ENCODE results near the gene IFIT1B. TPM values are rescaled to one million over a fixed set of nuclear protein-coding genes. Genes with fewer than 3 reads are reported as not detected.

The IFIT1B gene
- total and polyA plus RNA-seq, 2 of the 8 experiments (the other 6 are each of a cell fraction or from before 2014, with no cell fraction given) = not detected

DNA sequence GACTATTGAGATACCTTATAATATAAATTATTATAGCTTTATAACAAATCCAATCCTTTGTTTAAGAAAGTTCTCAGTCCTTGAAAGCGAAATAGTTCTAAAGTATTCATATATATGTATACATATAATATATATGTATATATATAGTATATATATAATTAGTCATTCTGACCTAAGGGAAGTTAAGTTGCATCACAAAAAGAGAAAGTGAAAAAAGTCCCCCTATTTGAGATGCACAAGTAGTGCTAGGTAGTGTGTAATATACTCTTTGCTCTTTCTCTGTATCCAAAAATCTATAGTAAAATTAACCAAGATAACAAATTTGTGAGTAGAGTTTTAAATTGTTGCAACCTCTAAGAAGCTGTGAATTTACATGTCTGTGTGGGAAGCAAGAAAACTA, 13.3 kb upstream of the IFIT1B start:
- no peak overlapping the region for H4K91ac ChIP-seq (replicated peaks; ENCODE audit: insufficient read length, low read length)
- no peaks in the 10 kb centered on the region for H3K27me3 ChIP-seq (replicated peaks in 1 of 4; ENCODE audit: control insufficient read depth in 3 of 4, extremely low read depth in 1 of 4, insufficient read depth in 3 of 4, low read length in 3 of 4)
- no peak overlapping the region for H4K5ac ChIP-seq (ENCODE audit: insufficient read length, low read depth, low read length)
- no peak overlapping the region for H2AFZ ChIP-seq (ENCODE audit: low read length)
- no peak overlapping the region for H2BK5ac ChIP-seq (ENCODE audit: low read depth, low read length)
- no peak overlapping the region for H2BK12ac ChIP-seq (ENCODE audit: low read depth, low read length)
- DNase-seq (ENCODE audit: low read depth in 1 of 2, low spot score in 2 of 2) = no peak
- H3K4me2 ChIP-seq (ENCODE audit: insufficient read depth in 1 of 2, low read depth in 2 of 2, low read length in 2 of 2) = no peak overlapping the region
- no peaks in the 10 kb centered on the region for H3K79me2 ChIP-seq (ENCODE audit: control insufficient read depth in 1 of 2, insufficient read depth in 2 of 2, low read length in 2 of 2)
- H4K20me1 ChIP-seq (replicated peaks in 1 of 2; ENCODE audit: control insufficient read depth in 1 of 2, insufficient read depth in 2 of 2, low read length in 2 of 2) = no peaks in the 10 kb centered on the region
- no peaks in the 10 kb centered on the region for H3K9me3 ChIP-seq (ENCODE audit: insufficient read depth in 2 of 2, low read depth in 1 of 2, low read length in 1 of 2)
- H2AK5ac ChIP-seq (ENCODE audit: low read depth, low read length) = no peak overlapping the region
- H3K27ac ChIP-seq (ENCODE audit: low read depth, low read length) = no peak overlapping the region
- peaks cover 0 to 6% (median 0%) of the 10 kb centered on the region in 4 experiments; a peak in 1 of 7 replicates for H3K4me1 ChIP-seq (replicated peaks in 1 of 4; ENCODE audit: control insufficient read depth in 3 of 4, insufficient read depth in 4 of 4, low read length in 3 of 4)
- no peak for FAIRE-seq
- H3K4ac ChIP-seq (replicated peaks; ENCODE audit: insufficient read length, low read depth, low read length) = no peak overlapping the region
- ChIA-PET CTCF (ENCODE audit: partially characterized antibody) (interaction anchor here (0.8 to 1.6 kb wide), 6 partner anchors 14 to 430 kb away, joined by 3 to 4 read pairs (median 3); no protein-coding TSS in a partner anchor), POLR2A (ENCODE audit: partially characterized antibody) (no interaction called here)
- H3K23ac ChIP-seq (ENCODE audit: insufficient read length) = no peak overlapping the region
- no peaks in the 10 kb centered on the region; the same call in 1 of the 2 replicates for H3K23me2 ChIP-seq (ENCODE audit: low read depth, low read length)
- no peak overlapping the region for H2BK20ac ChIP-seq (ENCODE audit: low read length)
- 68% methylated on average over 1 of the region's 1 CpG; no CpG with 5 or more reads in 1 of the 2 experiments for WGBS, 2 experiments (ENCODE audit: extremely low coverage in 1 of 2, insufficient coverage in 1 of 2, insufficient read length in 1 of 2, insufficient replicate concordance in 2 of 2, low coverage in 1 of 2, low lambda C conversion rate in 2 of 2, missing lambda C conversion rate in 1 of 2)
- H3K18ac ChIP-seq (ENCODE audit: extremely low read depth, low read length) = no peak overlapping the region
- H3K36me3 ChIP-seq (ENCODE audit: control insufficient read depth in 2 of 4, insufficient read depth in 4 of 4, low read length in 3 of 4) = no peaks in the 10 kb centered on the region; a peak in 1 of 8 replicates
- H3K79me1 ChIP-seq (ENCODE audit: low read depth, low read length) = no peaks in the 10 kb centered on the region
- H2BK120ac ChIP-seq (replicated peaks; ENCODE audit: low read depth, low read length) = no peak overlapping the region
- H2BK15ac ChIP-seq (ENCODE audit: low read length) = no peak overlapping the region
- no peak overlapping the region for H4K8ac ChIP-seq (ENCODE audit: extremely low read depth, insufficient read depth, low read length)
- no peak overlapping the region for H3K9ac ChIP-seq (replicated peaks in 1 of 4; ENCODE audit: extremely low read depth in 1 of 4, low read depth in 3 of 4, low read length in 3 of 4)
- no peak overlapping the region for H3K56ac ChIP-seq (replicated peaks; ENCODE audit: insufficient read length, low read depth, low read length)
- H3K14ac ChIP-seq (ENCODE audit: insufficient read length) = no peak overlapping the region
- no peak for TF ChIP-seq JUND (IDR thresholded peaks at IDR 0.05; ENCODE audit: low read length)
- TF ChIP-seq KDM4A (IDR thresholded peaks at IDR 0.05; ENCODE audit: low read depth, low read length, severe bottlenecking) = no peak
- no peak for TF ChIP-seq CHD2 (IDR thresholded peaks at IDR 0.05; ENCODE audit: low read length)
- no peak for TF ChIP-seq CREB1 (IDR thresholded peaks at IDR 0.05)
- no peak for TF ChIP-seq FOSL1 (IDR thresholded peaks at IDR 0.05; ENCODE audit: insufficient read depth, low read depth, low read length)
- TF ChIP-seq CBX8 (IDR thresholded peaks at IDR 0.05; ENCODE audit: borderline replicate concordance, low read depth, low read length) = no peak
- TF ChIP-seq POU5F1 (IDR thresholded peaks at IDR 0.05; ENCODE audit: low read depth, low read length) = no peak
- no peak for TF ChIP-seq PHF8 (conservative IDR thresholded peaks at IDR 0.05; ENCODE audit: low read depth, low read length)
- no peak for TF ChIP-seq ZNF274 (IDR thresholded peaks at IDR 0.05; ENCODE audit: borderline replicate concordance, extremely low read depth, low read length)
- no peak for TF ChIP-seq EZH2 (IDR thresholded peaks at IDR 0.05; ENCODE audit: low read depth, low read length, severe bottlenecking)
- no peak overlapping the region for H3K4me3 ChIP-seq (ENCODE audit: extremely low read depth in 1 of 4, insufficient read depth in 2 of 4, low read depth in 3 of 4, low read length in 4 of 4)

All from H1 (cell line).